GM19239 (cell line): ENCODE measurements around the gene DEGS1.

Experiments
- DNase-seq: peaks from one replicate; pipeline ENCODE4 v3.0.0; 2011; ENCODE audit warnings: low spot score; ENCODE audit not compliant: insufficient read length
- FAIRE-seq: peaks from 2 replicates; lab custom pipeline; 2011; peaks lifted over from hg19 to GRCh38; lab: Jason Lieb, UNC

Gene DEGS1

DNA sequence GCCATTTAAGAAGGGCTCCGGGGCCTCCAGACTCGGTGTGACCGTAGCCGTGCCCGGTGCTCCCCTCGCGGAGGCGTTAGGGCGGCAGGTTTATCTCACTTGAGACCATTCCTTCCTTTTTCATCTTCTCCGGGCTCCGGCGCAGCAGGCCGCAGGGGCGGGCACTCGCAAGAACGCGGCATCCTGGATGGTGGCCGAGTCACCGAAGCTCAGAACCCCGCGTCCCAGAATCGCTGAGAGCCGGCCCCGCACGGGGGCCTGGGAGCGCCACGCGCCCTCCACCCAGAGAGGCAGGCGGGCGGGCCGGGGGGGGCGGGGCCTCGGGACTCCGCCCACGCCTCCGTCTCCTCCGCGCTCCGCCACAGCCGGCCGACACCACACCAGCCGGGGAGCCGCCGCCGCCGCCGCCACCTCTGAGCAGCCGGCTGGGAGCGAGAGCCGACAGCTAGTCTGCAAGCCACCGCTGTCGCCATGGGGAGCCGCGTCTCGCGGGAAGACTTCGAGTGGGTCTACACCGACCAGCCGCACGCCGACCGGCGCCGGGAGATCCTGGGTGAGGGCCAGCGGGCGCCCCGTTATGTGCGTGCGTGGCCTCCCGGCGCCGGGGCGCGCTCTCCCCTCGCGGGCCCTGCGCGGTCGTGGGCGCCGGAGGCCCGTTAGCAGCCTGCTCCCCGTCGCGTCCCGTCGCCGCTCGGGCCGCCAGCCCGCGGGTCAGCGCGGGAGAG lies at the start of gene DEGS1:
TSS of gene DEGS1 (plus strand) at position 375 of the 725 bp plus-strand sequence. CDS start at position 472, 97 bp downstream.
- DNase-seq (peak; percentile 77), FAIRE-seq (no peak)

DNA sequence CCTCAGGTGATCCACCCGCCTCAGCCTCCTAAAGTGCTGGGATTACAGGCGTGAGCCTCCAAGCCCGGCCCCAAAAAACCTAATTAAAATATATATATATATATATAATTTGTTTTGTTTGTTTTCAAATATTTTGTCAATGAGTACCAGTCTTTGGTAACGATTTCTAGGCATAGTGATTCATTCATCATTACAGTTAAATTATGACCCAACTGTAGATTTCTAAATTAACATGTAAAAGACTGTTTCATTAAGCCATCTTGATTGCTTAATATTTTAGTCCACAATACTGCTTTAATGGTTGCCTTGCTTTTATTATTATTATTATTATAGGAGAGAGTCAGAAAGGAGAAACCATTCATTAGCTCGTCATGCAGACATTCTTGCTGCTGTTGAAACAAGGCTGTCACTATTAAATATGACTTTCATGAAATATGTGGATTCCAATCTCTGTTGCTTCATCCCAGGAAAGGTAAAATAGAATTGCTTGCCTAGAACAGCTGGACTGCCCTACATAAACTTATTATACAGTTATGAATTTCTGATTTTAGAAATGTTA lies 49.2 kb upstream of the DEGS1 start:
- FAIRE-seq (no peak), DNase-seq (no peak)

DNA sequence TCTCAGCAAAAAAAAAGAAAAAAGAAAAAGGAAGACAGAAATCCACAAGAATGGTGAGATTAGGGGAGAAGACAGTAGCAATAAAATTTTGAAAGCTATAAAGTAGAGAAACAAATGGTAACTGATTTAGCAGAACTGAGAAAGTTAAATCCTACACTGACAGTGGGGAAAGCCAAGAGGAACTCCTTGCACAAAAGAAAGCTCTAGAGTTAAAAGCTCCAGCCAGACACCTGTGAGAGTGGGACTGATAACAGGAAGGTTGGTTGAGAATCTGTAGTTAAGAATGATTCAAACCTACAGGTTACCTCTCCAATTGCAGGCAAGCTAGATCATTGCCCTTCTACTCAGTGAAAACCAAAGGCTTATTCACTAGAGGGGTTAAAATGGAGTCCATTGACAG lies 45.5 kb upstream of the DEGS1 start:
- FAIRE-seq (no peak), DNase-seq (no peak)

DNA sequence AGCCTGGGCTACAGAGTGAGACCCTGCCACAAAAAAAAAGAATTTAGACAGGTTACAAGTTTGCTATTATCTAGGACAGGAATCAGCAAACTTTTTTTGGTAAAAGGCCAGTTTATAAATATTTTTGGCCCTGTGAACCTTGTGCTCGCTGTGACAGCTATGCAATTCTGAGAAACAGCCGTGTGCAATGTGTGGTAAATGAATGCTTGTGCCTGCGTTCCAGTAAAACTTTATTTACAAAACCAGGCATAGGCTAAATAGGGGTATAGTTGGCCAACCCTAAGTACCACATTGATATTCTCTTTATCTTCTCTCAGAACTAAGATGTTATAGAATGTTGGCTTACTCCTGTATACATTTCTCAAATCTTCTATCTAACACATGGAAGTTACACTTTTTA lies 44.8 kb upstream of the DEGS1 start:
- FAIRE-seq (no peak), DNase-seq (no peak)

DNA sequence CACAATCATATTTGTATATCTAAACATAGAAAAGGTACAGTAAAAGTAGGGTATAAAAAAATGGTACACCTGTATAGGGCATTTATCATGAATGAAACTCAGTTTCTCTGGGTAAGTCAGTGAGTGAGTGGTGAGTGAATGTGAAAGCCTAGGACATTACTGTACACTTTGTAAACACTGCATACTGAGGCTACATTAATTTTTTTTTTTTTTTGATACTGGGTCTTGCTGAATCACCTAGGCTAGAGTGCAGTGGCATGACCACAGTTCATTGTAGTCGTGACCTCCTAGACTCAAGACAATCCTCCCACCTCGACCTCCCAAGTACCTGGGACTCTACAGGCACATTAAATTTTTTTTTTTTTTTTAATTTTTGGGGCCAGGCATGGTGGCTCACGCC lies 41.3 kb upstream of the DEGS1 start:
- DNase-seq (no peak), FAIRE-seq (no peak)

DNA sequence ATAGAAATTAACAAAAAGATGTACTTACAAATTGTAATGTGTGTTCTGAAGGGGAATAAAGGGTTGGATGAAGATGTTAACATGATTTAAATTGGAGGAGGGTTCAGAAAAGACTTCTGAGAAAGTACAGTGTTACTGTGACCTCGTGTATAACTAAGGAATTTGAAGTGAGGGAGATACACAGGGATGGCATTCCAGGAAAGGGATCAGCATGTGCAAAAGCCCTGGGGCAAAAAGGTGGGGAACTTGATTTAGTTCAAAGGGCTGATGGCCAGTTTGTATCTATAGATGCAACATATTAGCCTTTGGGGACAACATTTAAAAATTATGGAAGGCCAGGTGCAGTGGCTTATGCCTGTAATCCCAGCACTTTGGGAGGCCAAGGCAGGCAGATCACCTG lies 33.3 kb upstream of the DEGS1 start:
- no peak for FAIRE-seq
- DNase-seq, result no peak

DNA sequence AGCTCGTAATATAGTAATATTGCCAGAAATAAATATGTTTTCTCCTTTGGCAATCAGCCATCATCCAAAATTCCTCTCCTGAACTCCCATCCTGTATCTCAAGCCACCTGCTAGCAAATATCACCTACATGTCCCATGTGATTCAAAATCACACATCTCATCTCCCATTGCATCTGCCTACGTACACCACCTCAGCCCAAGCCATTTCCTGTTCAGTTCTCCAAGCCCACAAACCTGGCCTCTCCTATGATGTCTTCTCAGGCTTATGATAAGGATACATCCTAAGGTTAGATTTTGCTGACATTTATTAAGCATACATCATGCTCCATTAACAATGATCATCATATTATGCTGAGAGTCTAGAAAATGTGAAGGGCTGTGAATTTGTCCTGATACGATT lies 31.9 kb upstream of the DEGS1 start:
- FAIRE-seq (no peak), DNase-seq (no peak)

DNA sequence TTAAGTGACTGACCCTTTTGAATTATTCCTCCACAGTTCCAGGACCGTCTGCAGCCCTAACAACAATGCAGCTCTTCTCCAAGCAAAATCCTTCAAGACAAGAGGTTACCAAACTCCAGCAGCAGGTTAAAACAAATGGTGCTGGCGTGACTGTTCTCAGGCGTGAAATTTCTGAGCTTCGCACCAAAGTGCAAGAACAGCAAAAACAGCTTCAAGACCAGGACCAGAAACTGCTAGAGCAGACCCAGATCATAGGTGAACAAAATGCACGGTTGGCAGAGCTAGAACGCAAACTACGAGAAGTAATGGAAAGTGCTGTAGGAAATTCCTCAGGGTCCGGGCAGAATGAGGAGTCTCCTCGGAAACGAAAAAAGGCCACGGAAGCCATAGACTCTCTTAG lies 25.7 kb upstream of the DEGS1 start:
- DNase-seq (no peak), FAIRE-seq (no peak)

DNA sequence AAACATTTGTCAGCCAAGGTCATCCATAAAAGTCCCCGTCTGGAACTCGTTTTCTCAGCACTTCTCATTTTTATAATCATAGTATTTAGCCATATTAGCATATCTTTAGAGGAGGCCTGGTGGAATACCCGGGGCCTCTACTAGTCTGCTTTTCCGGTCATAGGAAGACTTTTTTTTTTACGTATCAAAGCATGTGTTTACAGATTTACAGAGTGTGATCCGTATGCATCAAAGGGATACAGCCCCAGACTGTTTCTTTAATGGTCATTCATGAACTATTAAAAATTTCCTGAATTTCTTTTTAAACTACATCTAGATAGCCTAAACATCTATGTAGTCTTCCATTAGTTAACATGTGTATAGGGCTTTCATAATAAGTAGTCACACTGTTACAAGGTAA lies 23.5 kb upstream of the DEGS1 start:
- FAIRE-seq, result no peak

DNA sequence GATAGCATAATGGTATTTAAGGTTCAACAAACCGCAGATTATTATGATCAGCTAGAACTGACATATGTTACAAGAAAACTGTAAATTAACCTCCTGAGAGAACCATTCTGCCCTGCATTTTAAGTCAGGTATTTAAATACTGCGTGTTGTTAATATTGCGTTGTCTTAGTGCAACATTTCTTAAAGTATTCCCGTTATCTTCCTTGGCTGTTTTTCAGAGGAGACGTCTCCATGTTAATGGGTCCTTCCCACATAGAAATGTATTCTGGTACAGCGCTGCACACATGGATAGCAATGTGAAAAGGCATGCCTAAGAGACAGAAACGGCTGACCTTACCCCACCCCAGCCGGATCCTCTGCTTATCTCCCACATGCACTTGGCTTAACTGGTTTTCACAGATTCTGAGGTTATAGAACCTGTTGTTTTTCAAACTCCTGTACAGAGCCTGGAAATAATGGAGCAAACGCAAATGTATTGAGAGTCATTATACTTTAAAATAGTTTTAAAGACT lies 22.8 kb upstream of the DEGS1 start:
- FAIRE-seq, result no peak
- DNase-seq, result no peak

More for the DNA sequence above, 23.5 kb upstream of the DEGS1 start:
- DNase-seq, result no peak

DNA sequence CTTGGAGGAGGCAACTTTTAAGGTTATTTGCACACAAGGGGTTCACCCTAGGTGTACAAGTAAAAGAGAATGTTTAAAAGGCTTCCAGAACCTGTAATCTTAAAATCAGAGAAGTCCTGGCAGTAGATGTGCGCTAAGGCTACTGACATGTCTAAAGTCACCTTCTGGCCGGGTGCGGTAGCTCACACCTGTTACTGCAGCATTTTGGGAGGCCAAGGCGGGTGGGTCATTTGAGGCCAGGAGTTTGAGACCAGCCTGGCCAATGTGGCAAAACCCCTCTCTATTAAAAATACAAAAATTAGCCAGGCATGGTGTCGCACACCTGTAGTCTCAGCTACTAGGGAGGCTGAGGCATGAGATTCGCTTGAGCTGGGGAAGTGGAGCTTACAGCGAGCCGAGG lies 20.3 kb upstream of the DEGS1 start:
- FAIRE-seq, result no peak
- DNase-seq, result no peak

DNA sequence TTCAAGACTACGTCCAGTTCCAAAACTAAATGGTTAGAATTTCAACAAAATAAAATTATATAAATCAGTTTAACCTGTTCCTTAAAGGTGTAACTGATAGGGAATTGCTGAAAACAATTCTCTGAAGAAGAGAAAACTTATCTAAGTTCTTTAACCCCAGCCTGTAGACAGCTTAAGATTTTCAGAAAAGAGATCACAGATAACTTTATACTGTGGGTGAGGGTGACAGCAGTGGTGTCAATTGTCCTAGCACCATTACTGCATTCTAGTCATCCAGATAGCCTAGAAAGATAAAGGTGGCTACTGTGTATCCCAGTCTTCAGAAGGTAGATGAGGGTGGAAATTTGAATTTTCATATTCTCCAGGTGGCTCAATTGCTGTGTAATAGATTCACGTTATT lies 19.7 kb upstream of the DEGS1 start:
- DNase-seq, result no peak
- peak; percentile 49 for FAIRE-seq

DNA sequence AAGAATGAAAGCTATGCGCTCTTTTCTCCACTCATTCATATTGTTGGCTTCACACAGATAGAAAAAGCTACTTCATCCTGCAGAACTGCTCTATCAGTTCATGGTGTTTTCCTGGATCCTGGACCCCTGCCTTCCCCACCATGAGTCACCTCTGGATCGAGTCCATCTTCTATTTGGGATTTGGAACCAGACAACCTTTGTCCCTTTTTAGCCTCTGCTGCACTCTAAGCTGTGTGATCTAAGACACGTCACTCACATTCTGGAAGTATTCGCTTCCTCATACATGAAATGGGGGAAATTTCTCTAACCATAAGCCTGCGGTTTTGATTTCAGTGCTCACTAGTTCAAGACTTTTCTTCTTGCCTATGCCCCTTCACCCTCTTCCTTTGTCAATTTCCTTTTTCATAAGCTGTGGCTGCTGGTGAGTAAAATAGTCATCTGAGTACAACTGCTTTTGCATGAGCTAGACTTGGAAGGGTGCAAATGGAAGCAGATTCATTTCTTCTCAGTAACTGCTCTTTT lies 14.1 kb upstream of the DEGS1 start:
- peak; percentile 85 for FAIRE-seq
- DNase-seq, result peak; percentile 38

DNA sequence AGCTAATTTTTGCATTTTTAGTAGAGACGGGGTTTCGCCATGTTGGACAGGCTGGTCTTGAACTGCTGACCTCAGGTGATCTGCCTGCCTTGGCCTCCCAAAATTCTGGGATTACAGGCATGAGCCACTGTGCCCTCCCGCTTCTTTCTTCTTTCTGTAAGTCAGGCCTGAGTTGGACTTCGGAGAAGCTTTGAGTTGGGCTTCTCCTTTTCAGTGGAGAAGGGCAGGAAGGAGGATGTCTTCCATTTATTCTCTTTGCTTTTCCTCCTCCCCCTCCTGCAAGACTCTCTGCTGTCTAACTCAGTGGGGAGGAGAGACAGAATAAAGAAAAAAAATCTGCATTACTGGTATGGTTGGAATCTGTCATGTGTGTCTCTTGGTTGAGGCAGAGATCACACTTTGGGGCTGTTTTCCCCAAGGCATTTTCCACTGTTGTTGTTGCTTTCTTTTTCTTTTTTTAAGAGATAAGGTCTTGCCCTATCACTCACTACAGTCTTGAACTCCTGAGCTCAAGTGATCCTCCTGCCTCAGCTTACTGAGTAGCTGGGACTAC lies 13.2 kb upstream of the DEGS1 start:
- FAIRE-seq, result no peak

DNA sequence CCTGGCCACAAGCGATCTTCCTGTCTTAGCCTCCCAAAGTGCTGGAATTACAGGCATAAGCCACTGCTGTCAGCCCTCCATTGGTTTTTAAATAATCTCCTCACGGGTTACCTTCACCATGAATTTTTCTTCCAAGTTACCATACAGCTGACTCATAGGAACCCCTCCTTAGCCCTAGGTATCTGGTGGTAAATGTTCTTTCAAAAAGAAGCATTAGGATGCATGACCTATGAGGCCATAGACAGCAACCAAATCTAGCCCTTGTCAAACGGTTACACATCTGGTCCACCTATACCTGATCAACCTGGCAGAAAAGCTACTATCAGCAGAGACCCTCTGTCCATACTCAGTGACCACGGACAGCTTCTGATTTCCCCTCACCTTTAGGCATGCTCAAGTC lies 12.7 kb upstream of the DEGS1 start:
- DNase-seq (no peak), FAIRE-seq (no peak)

More for the DNA sequence above, 13.2 kb upstream of the DEGS1 start:
- no peak for DNase-seq

DNA sequence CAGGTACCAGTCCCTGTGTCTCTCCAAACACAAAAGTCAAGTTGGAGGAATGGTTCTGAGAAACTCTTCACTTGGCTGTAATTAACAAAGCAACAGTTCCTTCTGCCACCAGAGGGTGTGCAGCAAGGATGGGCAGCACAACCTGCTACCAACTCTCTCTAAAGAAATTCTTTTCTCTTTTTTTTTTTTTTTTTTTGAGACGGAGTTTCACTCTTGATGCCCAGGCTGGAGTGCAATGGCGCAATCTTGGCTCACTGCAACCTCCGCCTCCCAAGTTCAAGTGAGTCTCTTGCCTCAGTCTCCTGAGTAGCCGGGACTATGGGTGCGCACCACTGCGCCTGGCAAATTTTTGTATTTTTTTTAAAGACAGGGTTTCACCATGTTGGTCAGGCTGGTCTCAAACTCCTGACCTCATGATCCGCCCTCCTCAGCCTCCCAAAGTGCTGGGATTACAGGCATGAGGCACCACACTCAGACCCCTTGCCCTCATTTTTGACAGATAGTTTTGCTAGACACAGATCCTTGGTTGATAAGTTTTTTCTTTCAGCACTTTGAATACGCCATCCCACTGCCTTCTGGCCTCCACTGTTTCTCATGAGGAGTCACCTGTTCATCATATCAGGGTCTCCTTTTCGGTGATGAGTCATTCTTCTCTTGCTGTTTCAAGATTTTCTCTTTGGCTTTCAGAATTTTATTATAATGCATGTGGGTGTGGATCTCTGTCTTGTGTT lies 12.1 kb upstream of the DEGS1 start:
- no peak for FAIRE-seq
- DNase-seq, result no peak

DNA sequence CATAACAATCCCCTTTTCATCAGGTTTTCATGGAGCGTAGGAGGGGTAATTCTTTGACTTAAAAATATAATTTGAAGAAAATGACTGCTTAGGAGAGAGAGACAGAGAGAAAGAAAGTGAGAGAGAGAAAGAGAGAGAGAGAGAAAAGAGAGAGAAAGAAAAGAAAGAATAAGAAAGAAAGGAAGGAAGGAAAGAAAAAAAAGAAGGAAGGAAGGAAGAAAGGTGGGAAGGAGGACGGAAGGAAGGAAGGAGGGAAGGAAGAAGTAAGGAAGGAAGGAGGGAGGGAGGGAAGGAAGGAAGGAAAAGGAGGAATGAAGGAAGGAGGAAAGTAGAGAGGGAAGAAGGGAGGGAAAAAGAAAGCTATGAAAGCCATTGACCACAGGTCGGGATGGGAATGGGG lies 10.8 kb upstream of the DEGS1 start:
- no peak for DNase-seq
- no peak for FAIRE-seq

DNA sequence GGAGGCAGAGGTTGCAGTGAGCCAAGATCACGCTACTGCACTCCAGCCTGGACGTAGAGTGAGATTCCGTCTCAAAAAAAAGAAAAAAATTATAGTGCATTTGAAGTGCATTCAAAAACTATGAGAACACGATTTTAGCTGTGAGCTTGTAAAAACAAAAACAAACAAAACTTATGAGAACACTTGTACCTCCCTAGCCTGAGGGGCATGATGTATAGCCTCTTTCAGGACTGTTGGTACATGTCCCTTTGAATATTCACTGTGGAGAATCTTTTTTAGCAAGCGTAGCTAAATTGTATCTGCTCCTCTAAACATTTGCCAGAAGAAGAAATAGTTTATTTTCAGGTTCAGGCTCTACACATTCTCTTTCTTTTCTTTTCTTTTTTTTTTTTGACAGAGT lies 9.5 kb upstream of the DEGS1 start:
- FAIRE-seq, result no peak
- no peak for DNase-seq

DNA sequence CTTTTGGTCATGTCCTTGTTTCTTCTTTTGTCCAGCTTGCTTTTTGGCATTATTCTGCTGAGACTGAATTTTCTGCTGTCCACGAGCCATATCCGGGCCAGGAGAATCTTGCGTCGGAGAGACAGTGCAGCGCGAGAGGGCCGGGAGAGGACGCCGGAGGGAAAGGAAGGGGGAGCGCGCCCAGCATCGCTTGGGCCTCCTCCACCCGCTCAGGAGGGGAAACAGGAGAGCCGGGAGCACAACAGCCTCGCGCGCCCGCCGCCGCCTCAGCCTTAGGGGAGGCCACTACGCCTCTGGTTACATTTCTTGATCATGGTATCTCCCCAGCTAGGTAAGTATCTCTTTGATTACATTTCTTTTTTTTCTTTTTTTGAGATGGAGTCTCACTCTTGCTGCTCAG lies 7.4 kb upstream of the DEGS1 start:
- no peak for FAIRE-seq
- no peak for DNase-seq

DNA sequence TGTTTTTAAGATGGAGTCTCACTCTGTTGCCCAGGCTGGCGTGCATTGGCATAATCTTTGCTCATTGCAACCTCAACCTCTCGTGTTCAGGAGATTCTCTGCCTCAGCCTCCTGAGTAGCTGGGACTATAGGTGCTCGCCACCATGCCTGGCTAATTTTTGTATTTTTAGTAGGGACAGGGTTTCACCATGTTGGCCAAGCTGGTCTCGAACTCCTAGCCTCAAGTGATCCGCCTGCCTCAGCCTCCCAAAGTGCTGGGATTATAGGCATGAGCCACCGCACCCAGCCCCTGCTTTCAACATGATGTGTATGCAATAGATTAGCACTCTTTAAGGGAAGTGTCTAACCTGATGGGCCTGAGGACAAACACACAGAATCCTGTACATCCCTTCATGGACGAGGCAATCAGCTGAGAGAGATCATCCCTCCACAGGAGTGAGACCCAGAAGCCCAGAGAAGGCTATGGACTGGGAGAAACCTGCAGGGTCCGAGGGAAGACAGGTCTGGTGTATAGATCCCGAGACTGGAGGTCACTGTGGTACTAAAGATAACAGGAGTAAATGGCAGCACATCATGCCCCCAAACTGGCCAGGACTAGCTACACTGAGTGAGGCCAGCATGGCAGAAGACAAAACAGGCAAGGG lies 5.6 kb upstream of the DEGS1 start:
- no peak for DNase-seq
- no peak for FAIRE-seq
